Frontal cortex (tissue), 4 donors: Measurements from ENCODE around the gene CTNND1. TPM values are rescaled to one million over a fixed set of nuclear protein-coding genes. Genes with fewer than 3 reads are reported as not detected.
"Not testable (repeated sequence)": the region's sequence is repeated elsewhere in the genome, so short reads cannot be mapped to it uniquely, and the experiment has no call there.

Source experiments
- DNase-seq, 2 donors: peaks; one replicate each; pipeline ENCODE4 v3.0.0; 2012; ENCODE audit warnings: low spot score in 2 of 2
- FAIRE-seq: peaks from 2 replicates; lab custom pipeline; 2012; peaks lifted over from hg19 to GRCh38; lab: Jason Lieb, UNC
- total RNA-seq: library from RNA; depleted of rRNA; stranded (reverse); fragments of >200 nt; gene quantifications from one replicate; pipeline ENCODE4 v1.2.3, GENCODE V29; 2014
- donor health status: control.
- donor health status: control.
- donor health status: control.

CTNND1 gene
- 96.6 TPM for total RNA-seq

- peak; percentile 81 for FAIRE-seq
- peak; percentile 75 to 82 for DNase-seq
Observed at GRCh38 chr11:57761301-57762234, at the start of gene CTNND1. Gene CTNND1 (plus strand): TSS chr11:57761802. CDS start chr11:57791479, 29,677 bp downstream.

- FAIRE-seq (peak; percentile 99), DNase-seq (peak; percentile 88 to 94)
Observed at GRCh38 chr11:57712256-57713150, 49.1 kb upstream of the CTNND1 start, which contains the start of gene TMX2. Gene TMX2 (plus strand): TSS chr11:57712593. CDS start chr11:57712619, 26 bp downstream.

DNA sequence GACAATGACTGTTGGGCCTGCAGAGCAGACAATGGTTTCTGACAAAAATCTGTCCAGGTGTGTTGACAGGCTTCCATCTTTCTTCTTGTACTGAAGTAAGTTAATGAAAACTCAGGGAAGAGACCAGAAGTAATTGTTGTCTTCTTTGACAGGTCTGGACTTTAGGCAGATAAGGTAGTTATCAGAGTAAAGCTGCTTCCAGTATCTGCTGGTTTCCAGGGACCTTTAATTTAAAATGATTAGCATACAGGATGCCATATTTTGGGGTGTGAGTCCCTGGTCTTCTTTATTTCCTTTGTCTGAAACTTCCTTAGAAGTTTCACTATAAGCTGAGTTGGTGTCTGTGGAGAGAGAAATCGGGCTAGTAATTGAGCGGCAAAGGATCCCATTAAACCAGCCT lies 47.8 kb upstream of the CTNND1 start:
- DNase-seq: no peak

DNA sequence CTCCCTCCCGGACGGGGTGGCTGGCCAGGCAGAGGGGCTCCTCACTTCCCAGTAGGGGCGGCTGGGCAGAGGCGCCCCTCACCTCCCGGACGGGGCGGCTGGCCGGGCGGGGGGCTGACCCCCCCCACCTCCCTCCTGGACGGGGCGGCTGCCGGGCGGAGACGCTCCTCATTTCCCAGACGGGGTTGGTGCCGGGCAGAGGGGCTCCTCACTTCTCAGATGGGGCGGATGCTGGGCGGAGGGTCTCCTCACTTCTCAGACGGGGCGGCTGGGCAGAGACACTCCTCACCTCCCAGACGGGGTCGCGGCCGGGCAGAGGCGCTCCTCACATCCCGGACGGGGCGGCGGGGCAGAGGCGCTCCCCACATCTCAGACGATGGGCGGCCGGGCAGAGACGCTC lies 44.9 kb upstream of the CTNND1 start:
- not testable (repeated sequence) for FAIRE-seq, DNase-seq

More for the DNA sequence above, 47.8 kb upstream of the CTNND1 start:
- FAIRE-seq: no peak

GRCh38 chr11:57727185-57727584 lies 34.4 kb upstream of the CTNND1 start:
- DNase-seq (no peak), FAIRE-seq (no peak)

GRCh38 chr11:57728829-57729228 lies 32.8 kb upstream of the CTNND1 start:
- no peak for FAIRE-seq
- no peak for DNase-seq

GRCh38 chr11:57729479-57729878 lies 32.1 kb upstream of the CTNND1 start:
- DNase-seq: no peak
- no peak for FAIRE-seq

DNA sequence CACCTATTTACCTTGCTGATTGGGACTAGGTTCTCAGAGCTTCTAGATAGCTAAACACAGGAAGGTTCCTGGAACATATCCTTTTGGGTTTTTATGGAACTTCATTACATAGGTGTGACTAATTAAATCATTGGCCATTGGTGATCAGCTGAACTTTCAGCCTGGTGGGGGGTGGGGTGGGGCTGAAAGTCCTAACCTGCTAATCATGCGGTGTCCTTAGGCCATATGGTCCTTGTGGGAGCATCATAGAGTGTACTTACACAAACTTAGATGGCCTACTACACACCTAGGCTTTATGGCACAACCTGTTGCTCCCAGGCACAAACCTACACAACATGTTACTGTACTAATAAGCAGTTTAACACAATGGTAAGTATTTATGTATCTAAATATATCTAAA lies 28.9 kb upstream of the CTNND1 start:
- no peak for DNase-seq
- FAIRE-seq: no peak

DNA sequence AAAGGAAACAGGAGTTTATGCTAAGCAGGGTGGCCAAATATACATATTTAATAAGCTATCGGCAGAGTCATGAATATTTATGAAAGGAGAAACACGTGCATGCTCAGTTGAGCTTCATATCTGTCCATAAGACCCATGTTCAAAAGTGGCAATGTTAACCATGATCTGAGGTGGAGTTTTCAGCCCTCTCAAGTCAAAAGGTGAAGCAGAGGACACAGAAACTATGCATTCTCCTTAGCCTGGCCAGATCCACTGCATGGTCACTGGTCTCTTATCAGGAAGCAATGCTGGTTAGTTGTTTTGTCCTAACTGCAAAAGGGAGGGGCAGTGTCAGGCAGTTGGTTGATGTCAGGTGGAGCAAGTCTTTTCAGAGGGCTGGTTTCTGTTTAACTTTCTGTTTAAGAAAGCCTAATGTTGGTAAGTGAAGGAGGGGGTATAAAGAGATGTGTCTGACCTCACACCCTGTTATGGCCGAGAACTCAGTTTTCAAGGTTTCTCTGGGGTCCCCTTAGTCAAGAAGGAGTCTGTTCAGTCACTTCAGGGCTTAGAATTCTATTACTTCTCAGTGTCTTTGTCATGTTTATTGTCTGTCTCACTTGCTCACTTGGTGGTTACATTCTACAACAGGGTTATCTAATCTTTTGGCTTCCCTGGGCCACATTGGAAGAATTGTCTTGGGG lies 25.8 kb upstream of the CTNND1 start:
- no peak for FAIRE-seq
- DNase-seq: no peak

- DNase-seq (peak; percentile 76 to 91), FAIRE-seq (no peak)
Observed at GRCh38 chr11:57741132-57742086, 20.2 kb upstream of the CTNND1 start, which contains the start of gene SELENOH. Gene SELENOH (plus strand): TSS chr11:57741491. CDS start chr11:57741596, 105 bp downstream.

GRCh38 chr11:57742087-57742452 lies 19.5 kb upstream of the CTNND1 start:
- no peak for DNase-seq
- FAIRE-seq: no peak

DNA sequence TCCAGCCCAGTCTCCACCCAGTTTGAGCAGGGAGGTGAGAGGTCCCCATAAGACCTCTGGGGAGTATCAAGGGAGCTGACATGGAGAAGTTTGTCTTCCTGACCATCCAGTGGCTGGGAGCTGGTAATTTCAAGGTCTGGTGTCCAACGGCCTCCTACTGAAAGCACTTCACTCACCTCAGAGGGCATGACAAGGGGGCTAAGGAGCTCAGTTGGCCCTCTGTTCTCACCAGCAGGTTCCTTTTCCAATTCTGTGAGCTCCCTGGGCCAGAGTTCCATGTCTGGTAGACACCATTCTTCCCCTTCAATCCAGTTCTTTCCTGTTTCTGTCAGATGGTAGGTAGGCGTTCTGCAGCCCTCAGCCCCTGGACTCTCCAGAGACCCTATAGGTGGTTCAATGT lies 17.2 kb upstream of the CTNND1 start:
- FAIRE-seq: no peak
- no peak for DNase-seq

GRCh38 chr11:57745206-57745605 lies 16.4 kb upstream of the CTNND1 start:
- FAIRE-seq (no peak), DNase-seq (no peak)

DNA sequence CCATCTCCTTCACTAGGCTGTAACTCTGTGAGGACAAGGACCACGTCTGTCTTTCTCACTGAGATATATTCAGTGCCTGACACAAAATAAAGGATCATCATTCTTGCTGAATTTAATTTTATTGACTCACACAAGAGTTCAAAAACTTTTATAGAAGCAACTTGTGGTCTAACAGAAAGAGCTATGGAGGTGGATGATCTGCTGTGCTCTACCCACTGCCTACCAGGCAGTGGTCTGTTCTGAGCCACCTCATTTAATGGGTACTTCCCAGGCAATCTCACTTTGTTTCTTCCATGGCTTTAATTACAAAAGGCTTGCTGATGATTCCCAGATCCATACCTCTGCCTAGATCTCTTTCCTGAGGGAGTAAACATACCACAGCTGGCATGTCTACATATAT lies 14.7 kb upstream of the CTNND1 start:
- no peak for FAIRE-seq
- DNase-seq: no peak

DNA sequence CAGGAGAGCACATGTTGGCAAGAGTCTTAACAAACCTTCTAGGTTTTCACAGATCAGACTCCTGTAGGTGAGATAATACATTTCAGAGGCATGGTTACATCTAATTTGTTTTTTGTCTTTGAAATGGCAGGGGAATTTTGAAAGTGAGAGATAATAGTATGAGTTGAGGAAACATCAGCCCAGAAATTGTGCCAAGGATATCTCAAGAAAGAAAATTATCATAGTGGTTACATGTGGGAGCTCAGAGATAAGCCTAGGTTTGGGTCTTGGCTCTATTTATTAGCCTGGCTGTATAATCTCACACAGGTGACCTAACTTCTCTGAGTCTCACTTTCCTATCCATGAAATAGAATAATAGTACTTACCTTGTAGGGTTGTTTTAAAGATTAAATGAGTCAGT lies 10.4 kb upstream of the CTNND1 start:
- DNase-seq: no peak
- no peak for FAIRE-seq

DNA sequence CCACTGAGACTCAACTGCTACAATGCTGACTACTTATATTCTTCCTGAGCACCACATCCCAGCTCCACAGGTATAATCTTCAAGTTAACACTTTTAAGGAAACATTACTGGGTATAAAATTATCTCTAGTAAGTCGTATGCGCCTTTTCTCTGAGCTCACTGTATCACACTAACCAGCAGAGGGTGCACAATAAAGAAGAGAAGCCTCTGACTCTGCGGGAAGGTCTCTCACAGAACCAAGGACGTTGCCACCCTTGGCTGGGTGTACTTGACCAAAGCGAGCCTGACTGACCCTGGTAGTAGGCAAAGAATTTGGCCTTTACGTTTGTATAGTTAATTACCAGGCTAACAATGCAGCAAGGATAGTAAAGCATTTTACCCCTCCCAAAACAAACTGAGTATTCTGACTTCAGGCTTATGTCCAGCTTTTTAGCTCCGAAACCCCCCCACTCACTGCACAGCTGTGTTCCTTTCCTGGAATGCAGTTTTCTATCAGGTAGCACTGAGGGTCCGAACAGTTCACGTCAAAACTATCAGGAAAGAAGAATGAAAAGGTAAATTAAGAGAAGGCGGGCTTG lies 9.8 kb upstream of the CTNND1 start, which contains the start of gene BTBD18:
Gene BTBD18, minus strand, starts transcription at position 144 of the 578 bp plus-strand sequence. CDS start 631 bp downstream, outside the sequence.
- FAIRE-seq (no peak), DNase-seq (peak; percentile 49 to 65)

GRCh38 chr11:57752954-57753353 lies 8.6 kb upstream of the CTNND1 start:
- FAIRE-seq (no peak), DNase-seq (no peak)

DNA sequence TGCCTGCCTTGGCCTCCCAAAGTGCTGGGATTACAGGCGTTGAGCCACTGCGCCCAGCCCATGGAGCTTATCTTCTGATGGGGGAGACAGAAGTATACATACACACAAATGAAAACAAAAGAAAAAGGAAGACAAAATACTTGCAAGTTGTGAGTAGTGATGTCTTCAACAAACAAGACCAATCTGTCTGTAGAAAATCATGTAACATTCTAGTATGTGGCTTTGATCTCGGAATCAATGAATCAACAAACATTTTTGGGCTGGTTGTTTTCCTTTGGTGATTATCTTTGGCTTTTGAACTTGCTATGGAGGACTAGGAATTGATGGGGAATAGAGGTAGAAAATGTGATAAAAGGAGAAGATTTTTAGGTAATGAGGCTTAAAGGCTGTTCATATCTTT lies 3.4 kb upstream of the CTNND1 start:
- DNase-seq (no peak), FAIRE-seq (no peak)
